ENCODE measurements around the gene FAM25C. TPM values are rescaled to one million over a fixed set of nuclear protein-coding genes. Genes with fewer than 3 reads are reported as not detected.

FAM25C gene
- total RNA-seq, result not detected in 2 replicates

DNA sequence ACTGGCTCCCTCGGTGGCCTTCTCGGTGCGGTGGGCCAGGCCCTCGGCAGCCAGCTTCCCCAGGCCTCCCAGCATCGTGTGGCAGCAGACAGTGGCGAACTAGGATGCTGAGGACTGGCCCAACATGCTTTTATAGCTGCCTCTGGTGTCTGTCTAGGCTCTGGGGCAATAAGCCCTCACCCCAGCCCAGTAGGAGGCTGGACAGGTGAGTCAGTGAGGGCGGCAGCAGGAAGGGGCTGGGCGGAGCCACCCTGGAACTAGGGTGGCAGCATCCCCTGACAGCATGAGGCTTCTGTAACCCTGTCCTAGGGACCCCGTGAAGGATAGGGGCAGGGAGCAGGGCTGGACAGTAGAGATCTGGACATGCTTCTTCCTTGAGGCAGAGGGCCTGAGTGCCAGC lies at the start of gene FAM25C:
Gene FAM25C, minus strand, starts transcription at position 101 of the 400 bp plus-strand sequence. Its CDS starts 26 bp downstream, at position 75.

Small RNA genes lying within 50 kb of the gene (small RNA-seq; reads per million reads assigned to genes)
- gene RNA5SP315, result not detected

Other genes starting within 250 kb of the FAM25C start
- not detected in 2 replicates for gene SYT15B, start 236.2 kb downstream of the FAM25C start, total RNA-seq
- not detected in 2 replicates for gene NPY4R2, start 81.1 kb downstream of the FAM25C start, total RNA-seq